Testis (tissue), 3 donors: ENCODE measurements around the gene CCDC92B. TPM values are rescaled to one million over a fixed set of nuclear protein-coding genes. Genes with fewer than 3 reads are reported as not detected.

ENCODE experiments used
- DNase-seq: peaks from one replicate; pipeline ENCODE4 v3.0.0-alpha.2; 2019
- H3K27ac ChIP-seq, 2 donors: fragments of 200-600 bp; sonication (generic); one replicate each; pipeline ENCODE4 v1.5.1; 2019
- H3K27me3 ChIP-seq: fragments of 200-600 bp; sonication (generic); one replicate; pipeline ENCODE4 v1.5.1; 2019
- H3K36me3 ChIP-seq: fragments of 200-600 bp; sonication (generic); one replicate; pipeline ENCODE4 v1.5.1; 2017; ENCODE audit warnings: low read depth; ENCODE audit errors: missing control alignments
- H3K4me1 ChIP-seq: fragments of 200-600 bp; sonication (generic); one replicate; pipeline ENCODE4 v1.5.1; 2019
- H3K4me3 ChIP-seq, 2 donors: fragments of 200-600 bp; sonication (generic); one replicate each; pipeline ENCODE4 v1.5.1; 2017 to 2019
- H3K9me3 ChIP-seq: fragments of 200-600 bp; sonication (generic); one replicate; pipeline ENCODE4 v1.5.1; 2017
- CTCF ChIP-seq, 3 experiments: fragments of 450-650 bp in 2 of 3; fragments of 200-600 bp in 1 of 3; sonication (generic) in 1 of 3; IDR thresholded peaks; one replicate each; pipeline ENCODE4 v1.5.1; 2016 to 2019; ENCODE audit warnings: antibody characterized with exemption in 3 of 3, mild to moderate bottlenecking in 2 of 3, moderate library complexity in 1 of 3
- POLR2A ChIP-seq: fragments of 450-650 bp; IDR thresholded peaks from one replicate; pipeline ENCODE4 v1.6.1; 2017; ENCODE audit warnings: antibody characterized with exemption, mild to moderate bottlenecking, moderate library complexity
- WGBS, 2 donors: methylation state at CpG; one replicate each; pipeline ENCODE4 v1.1.5; 2018; 5-methylcytosine and 5-hydroxymethylcytosine counted together
- intact Hi-C: fragments of 100-400 bp; cut with DNase I; formaldehyde crosslinking; loops from one replicate; pipeline ENCODE4 v1.15.1; 2023; ENCODE audit warnings: low total_unique reads
- polyA plus RNA-seq: library from polyadenylated mRNA; stranded (reverse); fragments of 350-450 nt; fragmentation: Illumina TruSeq; extraction: RNeasy Lipid Tissue Mini Kit (QIAGEN cat#74804); gene quantifications from one replicate; pipeline ENCODE4 v1.2.3, GENCODE V29; 2014; ENCODE audit warnings: low read depth, low replicate concordance; ENCODE audit not compliant: insufficient read depth
- total RNA-seq, 2 donors: library from RNA; depleted of rRNA; stranded (reverse); fragments of >200 nt; gene quantifications; one replicate each; pipeline ENCODE4 v1.2.3, GENCODE V29; 2016

The CCDC92B gene
- total and polyA plus RNA-seq, 3 donors from 2014 or later = 2.2 to 4.0 (median 3.9) TPM

GRCh38 chr17:2723505-2723996 lies 25.9 kb downstream of the CCDC92B start:
- DNase-seq = no peak
- no peak for TF ChIP-seq CTCF (IDR thresholded peaks at IDR 0.05)
- peak overlapping the region; percentile 44 to 52 for H3K4me3 ChIP-seq
- H3K4me1 ChIP-seq = no peaks in the 10 kb centered on the region
- no peaks in the 10 kb centered on the region for H3K9me3 ChIP-seq
- no peaks in the 10 kb centered on the region for H3K27me3 ChIP-seq
- 0 to 18% methylated on average over 1 to 18 of the region's 18 CpGs for WGBS, 2 donors
- H3K36me3 ChIP-seq = no peaks in the 10 kb centered on the region
- peak overlapping the region in 1 of 2 donors; percentile 64 for H3K27ac ChIP-seq
- intact Hi-C loops = no loop called here

- H3K27ac ChIP-seq = no peak overlapping the region
- intact Hi-C loops = no loop called here
- H3K36me3 ChIP-seq = no peaks in the 10 kb centered on the region
- H3K4me3 ChIP-seq = no peak overlapping the region
- no peak for TF ChIP-seq POLR2A
- no peak for TF ChIP-seq CTCF (IDR thresholded peaks at IDR 0.05)
- no peaks in the 10 kb centered on the region for H3K27me3 ChIP-seq
- DNase-seq = no peak
- H3K4me1 ChIP-seq = no peaks in the 10 kb centered on the region
- 26 to 42% methylated on average over 6 to 10 of the region's 10 CpGs for WGBS, 2 donors
- no peaks in the 10 kb centered on the region for H3K9me3 ChIP-seq
Measured at GRCh38 chr17:2722611-2723010, 26.8 kb downstream of the CCDC92B start.

GRCh38 chr17:2721603-2722002 lies 27.8 kb downstream of the CCDC92B start:
- 72 to 84% methylated on average over 3 to 4 of the region's 4 CpGs for WGBS, 2 donors
- no peak for DNase-seq
- Histone ChIP-seq H3K4me1 (no peaks in the 10 kb centered on the region), H3K36me3 (no peaks in the 10 kb centered on the region), H3K27ac (no peak overlapping the region), H3K4me3 (no peak overlapping the region), H3K9me3 (no peaks in the 10 kb centered on the region), H3K27me3 (no peaks in the 10 kb centered on the region)
- intact Hi-C loops = no loop called here
- no peak for TF ChIP-seq POLR2A
- TF ChIP-seq CTCF (IDR thresholded peaks at IDR 0.05) = no peak

GRCh38 chr17:2719861-2720260 lies 29.6 kb downstream of the CCDC92B start:
- Histone ChIP-seq H3K4me1 (no peaks in the 10 kb centered on the region), H3K4me3 (no peak overlapping the region), H3K27ac (no peak overlapping the region), H3K9me3 (no peaks in the 10 kb centered on the region), H3K27me3 (no peaks in the 10 kb centered on the region), H3K36me3 (no peaks in the 10 kb centered on the region)
- intact Hi-C loops = no loop called here
- TF ChIP-seq POLR2A (no peak), CTCF (IDR thresholded peaks at IDR 0.05) (no peak)
- WGBS, 2 donors = 73 to 75% methylated on average over 3 to 4 of the region's 4 CpGs
- DNase-seq = no peak

GRCh38 chr17:2718150-2718938 lies 31.1 kb downstream of the CCDC92B start:
- Histone ChIP-seq H3K27me3 (no peaks in the 10 kb centered on the region), H3K36me3 (no peaks in the 10 kb centered on the region), H3K4me1 (no peaks in the 10 kb centered on the region), H3K4me3 (no peak overlapping the region), H3K9me3 (no peaks in the 10 kb centered on the region), H3K27ac (no peak overlapping the region)
- no peak for DNase-seq
- intact Hi-C loops = no loop called here
- no peak for TF ChIP-seq CTCF (IDR thresholded peaks at IDR 0.05)
- TF ChIP-seq POLR2A = no peak
- WGBS, 2 donors = 82 to 86% methylated on average over 13 of the region's 13 CpGs
